ENCODE data around the gene STPG3. TPM values are rescaled to one million over a fixed set of nuclear protein-coding genes. Genes with fewer than 3 reads are reported as not detected.
A peak's percentile ranks its signal among the peaks of the same experiment; 100 is the strongest.

Gene STPG3
- total and polyA plus RNA-seq, 2 of the 13 experiments (the other 11 are each of a cell fraction or from before 2014, with no cell fraction given), result not detected

GRCh38 chr9:137217276-137218211, 33.5 kb upstream of the STPG3 start (continued):
- TF ChIP-seq NFE2L1 (CRISPR knock-in tag; IDR thresholded peaks at IDR 0.05; ENCODE audit: borderline replicate concordance) (no peak), SNAPC5 (CRISPR knock-in tag; IDR thresholded peaks at IDR 0.05; ENCODE audit: borderline replicate concordance) (no peak), RFXAP (CRISPR knock-in tag; IDR thresholded peaks at IDR 0.05; ENCODE audit: borderline replicate concordance) (no peak), ZKSCAN8 (CRISPR knock-in tag; IDR thresholded peaks at IDR 0.05; ENCODE audit: borderline replicate concordance) (no peak), ZNF589 (CRISPR knock-in tag; conservative IDR thresholded peaks at IDR 0.05) (no peak), MEF2D (CRISPR knock-in tag; IDR thresholded peaks at IDR 0.05) (no peak), ZBTB2 (CRISPR knock-in tag; IDR thresholded peaks at IDR 0.05; ENCODE audit: low read depth) (no peak), RXRA (CRISPR knock-in tag; IDR thresholded peaks at IDR 0.05) (no peak; the same call in 1 of the 2 replicates), FOSL1 (CRISPR knock-in tag; IDR thresholded peaks at IDR 0.05; ENCODE audit: borderline replicate concordance) (no peak), ZNF569 (CRISPR knock-in tag; IDR thresholded peaks at IDR 0.05; ENCODE audit: borderline replicate concordance) (no peak), ZMYM3 (CRISPR knock-in tag; IDR thresholded peaks at IDR 0.05) (no peak), ZBTB46 (CRISPR knock-in tag; IDR thresholded peaks at IDR 0.05; ENCODE audit: borderline replicate concordance) (no peak), ARNT2 (CRISPR knock-in tag; IDR thresholded peaks at IDR 0.05; ENCODE audit: low read depth) (peak; percentile 78; the same call in 1 of the 2 replicates), ZNF280D (CRISPR knock-in tag; IDR thresholded peaks at IDR 0.05) (no peak; the same call in 1 of the 2 replicates), KDM5B (CRISPR knock-in tag; IDR thresholded peaks at IDR 0.05; ENCODE audit: borderline replicate concordance) (peak; percentile 14; the same call in 1 of the 2 replicates), ZNF552 (CRISPR knock-in tag; IDR thresholded peaks at IDR 0.05; ENCODE audit: borderline replicate concordance) (no peak), NAIF1 (CRISPR knock-in tag; IDR thresholded peaks at IDR 0.05; ENCODE audit: borderline replicate concordance) (no peak), LBX2 (CRISPR knock-in tag; IDR thresholded peaks at IDR 0.05; ENCODE audit: borderline replicate concordance) (peak; percentile 77; the same call in 1 of the 2 replicates), CHCHD3 (CRISPR knock-in tag; IDR thresholded peaks at IDR 0.05) (0 out of 2 replicates have a peak, but pooled peaks have one; percentile 51), U2AF1 (optimal IDR thresholded peaks at IDR 0.05; ENCODE audit: low read depth, low read length) (no peak), RBM22 (optimal IDR thresholded peaks at IDR 0.05; ENCODE audit: low read length) (no peak)

Measured in HepG2 (cell line).